GM23338 (cell line): ENCODE results near the gene AGRP. TPM values are rescaled to one million over a fixed set of nuclear protein-coding genes. Genes with fewer than 3 reads are reported as not detected.

Experiments
- ATAC-seq: fragments of 200-7000 bp; cut with Tn5 transposase; 3 replicates; pipeline ENCODE4 v1.9.1; 2020
- DNase-seq: peaks from one replicate; pipeline ENCODE4 v3.0.0-alpha.2; 2015; ENCODE audit warnings: low spot score
- H2AFZ ChIP-seq: fragments of 200-600 bp; sonication (generic); 2 replicates; pipeline ENCODE4 v1.8.0; 2016; ENCODE audit warnings: antibody characterized with exemption, mild to moderate bottlenecking, moderate library complexity
- H3F3A ChIP-seq: fragments of 200-600 bp; sonication (generic); replicated peaks from 2 replicates; pipeline ENCODE4 v1.8.0; 2017; ENCODE audit warnings: antibody characterized with exemption, mixed run types, low read depth
- H3K27ac ChIP-seq: fragments of 200-600 bp; sonication (generic); 2 replicates; pipeline ENCODE4 v1.6.1; 2016; ENCODE audit warnings: low read depth
- H3K27me3 ChIP-seq: fragments of 200-600 bp; sonication (generic); 2 replicates; pipeline ENCODE4 v1.8.0; 2016; ENCODE audit warnings: mild to moderate bottlenecking, mixed run types, moderate library complexity; ENCODE audit not compliant: insufficient read depth
- H3K36me3 ChIP-seq: fragments of 200-600 bp; sonication (generic); 2 replicates; pipeline ENCODE4 v1.8.0; 2016; ENCODE audit warnings: mild to moderate bottlenecking; ENCODE audit not compliant: insufficient read depth
- H3K4me1 ChIP-seq: fragments of 200-600 bp; sonication (generic); 2 replicates; pipeline ENCODE4 v1.8.0; 2016; ENCODE audit warnings: mild to moderate bottlenecking, moderate library complexity; ENCODE audit not compliant: insufficient read depth
- H3K4me2 ChIP-seq: fragments of 200-600 bp; sonication (generic); 2 replicates; pipeline ENCODE4 v1.7.1; 2017; ENCODE audit warnings: mixed run types
- H3K4me3 ChIP-seq: fragments of 200-600 bp; sonication (generic); 2 replicates; pipeline ENCODE4 v1.6.1; 2016; ENCODE audit warnings: mixed run types
- H3K79me2 ChIP-seq: fragments of 200-600 bp; sonication (generic); replicated peaks from 2 replicates; pipeline ENCODE4 v1.8.0; 2017; ENCODE audit warnings: mild to moderate bottlenecking; ENCODE audit not compliant: insufficient read depth
- H3K9me2 ChIP-seq: fragments of 200-600 bp; sonication (generic); 2 replicates; pipeline ENCODE4 v1.8.0; 2017; ENCODE audit not compliant: insufficient read depth
- H4K20me1 ChIP-seq: fragments of 200-600 bp; sonication (generic); replicated peaks from 2 replicates; pipeline ENCODE4 v1.8.0; 2017; ENCODE audit warnings: mild to moderate bottlenecking; ENCODE audit not compliant: insufficient read depth
- H3K27ac Mint-ChIP-seq: 2 replicates; pipeline ENCODE4 v1.8.0; 2020; ENCODE audit warnings: inconsistent platforms, mild to moderate bottlenecking, moderate library complexity, mixed read lengths
- H3K27me3 Mint-ChIP-seq: 3 replicates; pipeline ENCODE4 v1.8.0; 2022; ENCODE audit warnings: low read depth, mild to moderate bottlenecking, moderate library complexity, mixed read lengths, inconsistent platforms; ENCODE audit not compliant: insufficient read depth, poor library complexity
- H3K36me3 Mint-ChIP-seq: 3 replicates; pipeline ENCODE4 v1.8.0; 2021; ENCODE audit warnings: low read depth, mild to moderate bottlenecking, inconsistent platforms, moderate library complexity, mixed read lengths
- H3K4me1 Mint-ChIP-seq: 3 replicates; pipeline ENCODE4 v1.8.0; 2020; ENCODE audit warnings: mild to moderate bottlenecking, inconsistent platforms, mixed read lengths
- H3K4me3 Mint-ChIP-seq: 3 replicates; pipeline ENCODE4 v1.8.0; 2021; ENCODE audit warnings: moderate library complexity, mild to moderate bottlenecking, inconsistent platforms, mixed read lengths
- H3K9me3 Mint-ChIP-seq: 3 replicates; pipeline ENCODE4 v1.8.0; 2020; ENCODE audit warnings: moderate library complexity, mild to moderate bottlenecking, inconsistent platforms, mixed read lengths
- CREB1 ChIP-seq: fragments of 250-450 bp; sonication (Bioruptor Pico); IDR thresholded peaks from 2 replicates; pipeline ENCODE4 v1.5.0; 2020; ENCODE audit warnings: low read depth, mild to moderate bottlenecking, moderate library complexity
- EZH2 ChIP-seq: fragments of 200-600 bp; sonication (generic); IDR thresholded peaks from one replicate; pipeline ENCODE4 v1.8.0; 2017; ENCODE audit warnings: antibody characterized with exemption, mild to moderate bottlenecking, low read depth; ENCODE audit not compliant: unreplicated experiment
- EZH2phosphoT487 ChIP-seq: fragments of 200-600 bp; sonication (generic); IDR thresholded peaks from one replicate; pipeline ENCODE4 v1.8.1; 2018; ENCODE audit warnings: antibody characterized with exemption; ENCODE audit not compliant: unreplicated experiment
- JUNB ChIP-seq: IDR thresholded peaks from one replicate; pipeline ENCODE4 v1.6.1; 2016; ENCODE audit warnings: antibody characterized with exemption; ENCODE audit not compliant: unreplicated experiment
- NANOG ChIP-seq: IDR thresholded peaks from 2 replicates; pipeline ENCODE4 v1.6.1; 2016; ENCODE audit warnings: antibody characterized with exemption, borderline replicate concordance
- POLR2AphosphoS5 ChIP-seq: IDR thresholded peaks from 2 replicates; pipeline ENCODE4 v1.6.1; 2016; ENCODE audit warnings: antibody characterized with exemption, low read depth
- STAT1 ChIP-seq: IDR thresholded peaks from one replicate; pipeline ENCODE4 v1.6.1; 2016; ENCODE audit warnings: antibody characterized with exemption; ENCODE audit not compliant: unreplicated experiment
- ZNF114 ChIP-seq: fragments of 250-450 bp; sonication (Bioruptor Pico); IDR thresholded peaks from 2 replicates; pipeline ENCODE4 v1.5.0; 2020; ENCODE audit warnings: mild to moderate bottlenecking, moderate library complexity
- ZNF331 ChIP-seq: fragments of 250-450 bp; sonication (Bioruptor Pico); IDR thresholded peaks from 2 replicates; pipeline ENCODE4 v1.5.0; 2020; ENCODE audit warnings: low read depth, mild to moderate bottlenecking, moderate library complexity
- polyA plus RNA-seq: library from polyadenylated mRNA; unstranded; fragments of >200 nt; fragmentation: Nextera tagmentation; extraction: Ambion mirVana; gene quantifications from 2 replicates; pipeline ENCODE4 v1.2.1, GENCODE V29; 2016
- total RNA-seq: library from RNA; depleted of rRNA; stranded (reverse); fragments of >200 nt; shearing (Covaris generic); gene quantifications from 2 replicates; pipeline ENCODE4 v1.2.3, GENCODE V29; 2014
- TF ChIP-seq, protein P1 (sequence below): IDR thresholded peaks from one replicate; pipeline ENCODE4 v1.6.1; 2018; ENCODE audit warnings: antibody characterized with exemption; ENCODE audit not compliant: unreplicated experiment
- TF ChIP-seq, protein P2 (sequence below), 2 experiments: fragments of 200-600 bp in 1 of 2; sonication (generic) in 1 of 2; conservative IDR thresholded peaks; 2 replicates each; pipeline versions ENCODE4 v1.5.1 to v1.6.1; 2016 to 2017; ENCODE audit warnings: antibody characterized with exemption in 2 of 2, low read depth in 2 of 2, mild to moderate bottlenecking in 2 of 2, moderate library complexity in 1 of 2
- TF ChIP-seq, protein P3 (sequence below): fragments of 250-450 bp; sonication (Bioruptor Pico); IDR thresholded peaks from 2 replicates; pipeline ENCODE4 v1.5.0; 2020; ENCODE audit warnings: mild to moderate bottlenecking, moderate library complexity
- TF ChIP-seq, protein P4 (sequence below): IDR thresholded peaks from 2 replicates; pipeline ENCODE4 v1.6.1; 2016; ENCODE audit warnings: antibody characterized with exemption

Gene AGRP
- total and polyA plus RNA-seq, 2 experiments from 2014 or later: not detected

DNA sequence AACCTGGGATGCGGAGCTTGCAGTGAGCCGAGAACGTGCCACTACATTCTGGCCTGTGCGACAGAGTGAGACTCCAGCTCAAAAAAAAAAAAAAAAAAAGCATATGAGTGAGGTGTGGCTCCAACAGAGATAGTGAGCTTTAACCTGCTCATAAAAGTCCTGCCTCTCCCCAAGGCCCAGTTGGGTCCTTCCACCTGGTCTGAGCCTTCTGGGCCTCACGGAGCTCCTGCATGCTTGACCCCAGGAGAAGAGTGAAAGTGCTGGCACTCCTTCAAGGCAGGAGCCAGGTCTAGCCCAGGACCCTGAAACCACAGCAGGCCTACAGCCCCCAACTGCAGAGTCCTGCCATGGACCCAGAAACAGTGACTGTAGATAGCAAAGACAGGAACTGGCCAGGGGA lies 34.8 kb downstream of the AGRP start:
- no peak overlapping the region for H3K4me3 Mint-ChIP-seq
- H3K36me3 Mint-ChIP-seq: peaks cover 17% of the 10 kb centered on the region
- H3K9me2 ChIP-seq: no peaks in the 10 kb centered on the region
- no peak for TF ChIP-seq EZH2phosphoT487
- no peak for TF ChIP-seq STAT1
- TF ChIP-seq, protein P1, sequence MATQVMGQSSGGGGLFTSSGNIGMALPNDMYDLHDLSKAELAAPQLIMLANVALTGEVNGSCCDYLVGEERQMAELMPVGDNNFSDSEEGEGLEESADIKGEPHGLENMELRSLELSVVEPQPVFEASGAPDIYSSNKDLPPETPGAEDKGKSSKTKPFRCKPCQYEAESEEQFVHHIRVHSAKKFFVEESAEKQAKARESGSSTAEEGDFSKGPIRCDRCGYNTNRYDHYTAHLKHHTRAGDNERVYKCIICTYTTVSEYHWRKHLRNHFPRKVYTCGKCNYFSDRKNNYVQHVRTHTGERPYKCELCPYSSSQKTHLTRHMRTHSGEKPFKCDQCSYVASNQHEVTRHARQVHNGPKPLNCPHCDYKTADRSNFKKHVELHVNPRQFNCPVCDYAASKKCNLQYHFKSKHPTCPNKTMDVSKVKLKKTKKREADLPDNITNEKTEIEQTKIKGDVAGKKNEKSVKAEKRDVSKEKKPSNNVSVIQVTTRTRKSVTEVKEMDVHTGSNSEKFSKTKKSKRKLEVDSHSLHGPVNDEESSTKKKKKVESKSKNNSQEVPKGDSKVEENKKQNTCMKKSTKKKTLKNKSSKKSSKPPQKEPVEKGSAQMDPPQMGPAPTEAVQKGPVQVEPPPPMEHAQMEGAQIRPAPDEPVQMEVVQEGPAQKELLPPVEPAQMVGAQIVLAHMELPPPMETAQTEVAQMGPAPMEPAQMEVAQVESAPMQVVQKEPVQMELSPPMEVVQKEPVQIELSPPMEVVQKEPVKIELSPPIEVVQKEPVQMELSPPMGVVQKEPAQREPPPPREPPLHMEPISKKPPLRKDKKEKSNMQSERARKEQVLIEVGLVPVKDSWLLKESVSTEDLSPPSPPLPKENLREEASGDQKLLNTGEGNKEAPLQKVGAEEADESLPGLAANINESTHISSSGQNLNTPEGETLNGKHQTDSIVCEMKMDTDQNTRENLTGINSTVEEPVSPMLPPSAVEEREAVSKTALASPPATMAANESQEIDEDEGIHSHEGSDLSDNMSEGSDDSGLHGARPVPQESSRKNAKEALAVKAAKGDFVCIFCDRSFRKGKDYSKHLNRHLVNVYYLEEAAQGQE: no peak
- TF ChIP-seq, protein P2, sequence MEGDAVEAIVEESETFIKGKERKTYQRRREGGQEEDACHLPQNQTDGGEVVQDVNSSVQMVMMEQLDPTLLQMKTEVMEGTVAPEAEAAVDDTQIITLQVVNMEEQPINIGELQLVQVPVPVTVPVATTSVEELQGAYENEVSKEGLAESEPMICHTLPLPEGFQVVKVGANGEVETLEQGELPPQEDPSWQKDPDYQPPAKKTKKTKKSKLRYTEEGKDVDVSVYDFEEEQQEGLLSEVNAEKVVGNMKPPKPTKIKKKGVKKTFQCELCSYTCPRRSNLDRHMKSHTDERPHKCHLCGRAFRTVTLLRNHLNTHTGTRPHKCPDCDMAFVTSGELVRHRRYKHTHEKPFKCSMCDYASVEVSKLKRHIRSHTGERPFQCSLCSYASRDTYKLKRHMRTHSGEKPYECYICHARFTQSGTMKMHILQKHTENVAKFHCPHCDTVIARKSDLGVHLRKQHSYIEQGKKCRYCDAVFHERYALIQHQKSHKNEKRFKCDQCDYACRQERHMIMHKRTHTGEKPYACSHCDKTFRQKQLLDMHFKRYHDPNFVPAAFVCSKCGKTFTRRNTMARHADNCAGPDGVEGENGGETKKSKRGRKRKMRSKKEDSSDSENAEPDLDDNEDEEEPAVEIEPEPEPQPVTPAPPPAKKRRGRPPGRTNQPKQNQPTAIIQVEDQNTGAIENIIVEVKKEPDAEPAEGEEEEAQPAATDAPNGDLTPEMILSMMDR (conservative IDR thresholded peaks at IDR 0.05; ENCODE audit: low read depth in 2 of 2): no peak
- TF ChIP-seq ZNF331: no peak
- no peak for TF ChIP-seq ZNF114 (CRISPR knock-in tag)
- TF ChIP-seq, protein P3, sequence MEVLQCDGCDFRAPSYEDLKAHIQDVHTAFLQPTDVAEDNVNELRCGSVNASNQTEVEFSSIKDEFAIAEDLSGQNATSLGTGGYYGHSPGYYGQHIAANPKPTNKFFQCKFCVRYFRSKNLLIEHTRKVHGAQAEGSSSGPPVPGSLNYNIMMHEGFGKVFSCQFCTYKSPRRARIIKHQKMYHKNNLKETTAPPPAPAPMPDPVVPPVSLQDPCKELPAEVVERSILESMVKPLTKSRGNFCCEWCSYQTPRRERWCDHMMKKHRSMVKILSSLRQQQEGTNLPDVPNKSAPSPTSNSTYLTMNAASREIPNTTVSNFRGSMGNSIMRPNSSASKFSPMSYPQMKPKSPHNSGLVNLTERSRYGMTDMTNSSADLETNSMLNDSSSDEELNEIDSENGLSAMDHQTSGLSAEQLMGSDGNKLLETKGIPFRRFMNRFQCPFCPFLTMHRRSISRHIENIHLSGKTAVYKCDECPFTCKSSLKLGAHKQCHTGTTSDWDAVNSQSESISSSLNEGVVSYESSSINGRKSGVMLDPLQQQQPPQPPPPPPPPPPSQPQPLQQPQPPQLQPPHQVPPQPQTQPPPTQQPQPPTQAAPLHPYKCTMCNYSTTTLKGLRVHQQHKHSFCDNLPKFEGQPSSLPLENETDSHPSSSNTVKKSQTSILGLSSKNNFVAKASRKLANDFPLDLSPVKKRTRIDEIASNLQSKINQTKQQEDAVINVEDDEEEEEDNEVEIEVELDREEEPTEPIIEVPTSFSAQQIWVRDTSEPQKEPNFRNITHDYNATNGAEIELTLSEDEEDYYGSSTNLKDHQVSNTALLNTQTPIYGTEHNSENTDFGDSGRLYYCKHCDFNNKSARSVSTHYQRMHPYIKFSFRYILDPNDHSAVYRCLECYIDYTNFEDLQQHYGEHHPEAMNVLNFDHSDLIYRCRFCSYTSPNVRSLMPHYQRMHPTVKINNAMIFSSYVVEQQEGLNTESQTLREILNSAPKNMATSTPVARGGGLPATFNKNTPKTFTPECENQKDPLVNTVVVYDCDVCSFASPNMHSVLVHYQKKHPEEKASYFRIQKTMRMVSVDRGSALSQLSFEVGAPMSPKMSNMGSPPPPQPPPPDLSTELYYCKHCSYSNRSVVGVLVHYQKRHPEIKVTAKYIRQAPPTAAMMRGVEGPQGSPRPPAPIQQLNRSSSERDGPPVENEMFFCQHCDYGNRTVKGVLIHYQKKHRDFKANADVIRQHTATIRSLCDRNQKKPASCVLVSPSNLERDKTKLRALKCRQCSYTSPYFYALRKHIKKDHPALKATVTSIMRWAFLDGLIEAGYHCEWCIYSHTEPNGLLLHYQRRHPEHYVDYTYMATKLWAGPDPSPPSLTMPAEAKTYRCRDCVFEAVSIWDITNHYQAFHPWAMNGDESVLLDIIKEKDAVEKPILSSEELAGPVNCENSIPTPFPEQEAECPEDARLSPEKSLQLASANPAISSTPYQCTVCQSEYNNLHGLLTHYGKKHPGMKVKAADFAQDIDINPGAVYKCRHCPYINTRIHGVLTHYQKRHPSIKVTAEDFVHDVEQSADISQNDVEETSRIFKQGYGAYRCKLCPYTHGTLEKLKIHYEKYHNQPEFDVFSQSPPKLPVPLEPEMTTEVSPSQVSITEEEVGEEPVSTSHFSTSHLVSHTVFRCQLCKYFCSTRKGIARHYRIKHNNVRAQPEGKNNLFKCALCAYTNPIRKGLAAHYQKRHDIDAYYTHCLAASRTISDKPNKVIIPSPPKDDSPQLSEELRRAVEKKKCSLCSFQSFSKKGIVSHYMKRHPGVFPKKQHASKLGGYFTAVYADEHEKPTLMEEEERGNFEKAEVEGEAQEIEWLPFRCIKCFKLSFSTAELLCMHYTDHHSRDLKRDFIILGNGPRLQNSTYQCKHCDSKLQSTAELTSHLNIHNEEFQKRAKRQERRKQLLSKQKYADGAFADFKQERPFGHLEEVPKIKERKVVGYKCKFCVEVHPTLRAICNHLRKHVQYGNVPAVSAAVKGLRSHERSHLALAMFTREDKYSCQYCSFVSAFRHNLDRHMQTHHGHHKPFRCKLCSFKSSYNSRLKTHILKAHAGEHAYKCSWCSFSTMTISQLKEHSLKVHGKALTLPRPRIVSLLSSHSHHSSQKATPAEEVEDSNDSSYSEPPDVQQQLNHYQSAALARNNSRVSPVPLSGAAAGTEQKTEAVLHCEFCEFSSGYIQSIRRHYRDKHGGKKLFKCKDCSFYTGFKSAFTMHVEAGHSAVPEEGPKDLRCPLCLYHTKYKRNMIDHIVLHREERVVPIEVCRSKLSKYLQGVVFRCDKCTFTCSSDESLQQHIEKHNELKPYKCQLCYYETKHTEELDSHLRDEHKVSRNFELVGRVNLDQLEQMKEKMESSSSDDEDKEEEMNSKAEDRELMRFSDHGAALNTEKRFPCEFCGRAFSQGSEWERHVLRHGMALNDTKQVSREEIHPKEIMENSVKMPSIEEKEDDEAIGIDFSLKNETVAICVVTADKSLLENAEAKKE (CRISPR knock-in tag): no peak
- TF ChIP-seq POLR2AphosphoS5: no peak
- TF ChIP-seq CREB1 (CRISPR knock-in tag): no peak
- TF ChIP-seq JUNB: no peak
- no peak for TF ChIP-seq NANOG
- TF ChIP-seq, protein P4, sequence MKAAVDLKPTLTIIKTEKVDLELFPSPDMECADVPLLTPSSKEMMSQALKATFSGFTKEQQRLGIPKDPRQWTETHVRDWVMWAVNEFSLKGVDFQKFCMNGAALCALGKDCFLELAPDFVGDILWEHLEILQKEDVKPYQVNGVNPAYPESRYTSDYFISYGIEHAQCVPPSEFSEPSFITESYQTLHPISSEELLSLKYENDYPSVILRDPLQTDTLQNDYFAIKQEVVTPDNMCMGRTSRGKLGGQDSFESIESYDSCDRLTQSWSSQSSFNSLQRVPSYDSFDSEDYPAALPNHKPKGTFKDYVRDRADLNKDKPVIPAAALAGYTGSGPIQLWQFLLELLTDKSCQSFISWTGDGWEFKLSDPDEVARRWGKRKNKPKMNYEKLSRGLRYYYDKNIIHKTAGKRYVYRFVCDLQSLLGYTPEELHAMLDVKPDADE: no peak
- TF ChIP-seq EZH2: no peak
- no peak overlapping the region for H3K27ac Mint-ChIP-seq
- H3K79me2 ChIP-seq: no peaks in the 10 kb centered on the region
- DNase-seq (no peak), ATAC-seq (no peak)
- no peak overlapping the region for H3K4me2 ChIP-seq
- H3K4me1 ChIP-seq: no peaks in the 10 kb centered on the region
- H3K27ac ChIP-seq: no peak overlapping the region
- peaks cover 3% of the 10 kb centered on the region; the same call in 1 of the 3 replicates for H3K9me3 Mint-ChIP-seq
- no peaks in the 10 kb centered on the region; the same call in 1 of the 2 replicates for H4K20me1 ChIP-seq
- H3K4me3 ChIP-seq: no peak overlapping the region
- no peaks in the 10 kb centered on the region for H3K27me3 ChIP-seq
- no peaks in the 10 kb centered on the region for H3K36me3 ChIP-seq
- H3K27me3 Mint-ChIP-seq: peaks cover 21% of the 10 kb centered on the region
- peaks cover 6% of the 10 kb centered on the region for H3K4me1 Mint-ChIP-seq
- H2AFZ ChIP-seq: no peak overlapping the region
- no peaks in the 10 kb centered on the region for H3F3A ChIP-seq
